8988T (cell line): ENCODE measurements around the gene PATE1.
"Not testable (repeated sequence)": the region's sequence is repeated elsewhere in the genome, so short reads cannot be mapped to it uniquely, and the experiment has no call there.

Experiments used
- DNase-seq: peaks from one replicate; pipeline ENCODE4 v3.0.0; 2011

Gene PATE1

GRCh38 chr11:125745979-125746378 is at the start of gene PATE1:
TSS of gene PATE1 (plus strand) at chr11:125746279. CDS start at chr11:125746305, 26 bp downstream.
- DNase-seq: no peak

- DNase-seq: no peak
Measured at GRCh38 chr11:125701018-125701610, 45.0 kb upstream of the PATE1 start.

GRCh38 chr11:125701858-125702621 is 44.0 kb upstream of the PATE1 start:
- DNase-seq: no peak

GRCh38 chr11:125704686-125705085 is 41.4 kb upstream of the PATE1 start:
- DNase-seq: not testable (repeated sequence)

GRCh38 chr11:125720781-125721180 is 25.3 kb upstream of the PATE1 start:
- no peak for DNase-seq

- DNase-seq: no peak
Measured at GRCh38 chr11:125724125-125724524, 22.0 kb upstream of the PATE1 start.

- DNase-seq: no peak
Measured at GRCh38 chr11:125728969-125729368, 17.1 kb upstream of the PATE1 start.

- no peak for DNase-seq
Measured at GRCh38 chr11:125740617-125741016, 5.5 kb upstream of the PATE1 start.

- DNase-seq: no peak
Measured at GRCh38 chr11:125743681-125744080, 2.4 kb upstream of the PATE1 start.

GRCh38 chr11:125750629-125751028 is 4.5 kb downstream of the PATE1 start:
- no peak for DNase-seq

- DNase-seq: no peak
Measured at GRCh38 chr11:125756050-125756449, 10.0 kb downstream of the PATE1 start.

GRCh38 chr11:125762445-125762844 is 16.4 kb downstream of the PATE1 start:
- DNase-seq: no peak

- no peak for DNase-seq
Measured at GRCh38 chr11:125763483-125763882, 17.4 kb downstream of the PATE1 start.

GRCh38 chr11:125766251-125766650 is 20.2 kb downstream of the PATE1 start:
- no peak for DNase-seq

- DNase-seq: no peak
Measured at GRCh38 chr11:125768336-125769046, 22.4 kb downstream of the PATE1 start.

- no peak for DNase-seq
Measured at GRCh38 chr11:125770583-125770982, 24.5 kb downstream of the PATE1 start.

GRCh38 chr11:125772834-125773505 is 26.9 kb downstream of the PATE1 start:
- no peak for DNase-seq

- DNase-seq: no peak
Measured at GRCh38 chr11:125773516-125773915, 27.4 kb downstream of the PATE1 start.

GRCh38 chr11:125777309-125777708 is 31.2 kb downstream of the PATE1 start:
- no peak for DNase-seq

GRCh38 chr11:125778728-125779127 is 32.6 kb downstream of the PATE1 start, which contains the start of gene PATE2:
TSS of gene PATE2 (minus strand) at chr11:125778828. CDS start at chr11:125778773, 55 bp downstream.
- no peak for DNase-seq

- no peak for DNase-seq
Measured at GRCh38 chr11:125784678-125785077, 38.6 kb downstream of the PATE1 start.

- no peak for DNase-seq
Measured at GRCh38 chr11:125787827-125788226, 41.7 kb downstream of the PATE1 start, which contains the start of gene PATE3. TSS of gene PATE3 (plus strand) at chr11:125788127. CDS start at chr11:125788152, 25 bp downstream.

- no peak for DNase-seq
Measured at GRCh38 chr11:125790825-125791224, 44.7 kb downstream of the PATE1 start.
